GM21528 (cell line): ENCODE results near the gene MFSD6L.

ENCODE experiments used
- ATAC-seq: cut with Tn5 transposase; IDR thresholded peaks from one replicate; pipeline ENCODE4 v1.9.1; 2021; ENCODE audit warnings: mild to moderate bottlenecking, moderate library complexity; ENCODE audit not compliant: unreplicated experiment, low FRiP score

Gene MFSD6L

GRCh38 chr17:8794636-8795035, 4.5 kb downstream of the MFSD6L start:
- no peak for ATAC-seq

GRCh38 chr17:8793649-8794048, 5.5 kb downstream of the MFSD6L start:
- ATAC-seq = no peak

DNA sequence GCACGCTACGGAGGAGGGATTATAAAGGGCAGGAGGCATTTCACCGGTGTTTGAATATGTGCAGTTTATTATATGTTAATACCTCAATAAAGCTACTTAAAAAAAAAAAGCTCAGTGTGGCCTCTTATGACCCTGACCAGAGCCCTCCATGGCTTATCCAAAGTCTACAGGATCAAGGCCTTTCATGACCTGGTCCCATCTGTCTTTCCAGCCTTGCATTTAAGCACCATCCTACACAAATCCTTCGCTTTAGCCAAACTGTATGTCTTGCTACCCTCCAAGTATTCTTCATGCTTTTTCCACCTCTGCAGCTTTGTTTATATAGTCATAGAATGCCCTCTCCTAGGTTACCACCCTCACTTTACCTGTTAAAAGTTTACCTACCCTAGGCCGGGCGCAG, 6.5 kb downstream of the MFSD6L start:
- no peak for ATAC-seq

DNA sequence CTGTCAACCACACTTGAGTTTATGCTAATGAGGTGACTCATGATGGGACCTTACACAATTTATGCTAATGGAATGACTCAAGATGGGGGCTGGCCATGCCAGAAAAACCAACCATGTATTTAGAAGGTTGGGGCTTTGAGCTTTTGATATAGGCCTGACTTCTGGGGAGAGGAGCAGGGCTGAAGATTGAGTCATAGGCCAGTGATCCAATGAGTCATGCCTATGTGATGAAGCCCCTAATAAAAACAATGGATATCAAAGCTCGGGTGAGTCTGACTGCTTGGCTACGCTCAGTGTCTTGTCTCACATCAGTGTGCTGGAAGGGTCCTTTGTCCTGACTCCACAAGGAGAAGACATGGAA, 7.3 kb downstream of the MFSD6L start:
- ATAC-seq = no peak

DNA sequence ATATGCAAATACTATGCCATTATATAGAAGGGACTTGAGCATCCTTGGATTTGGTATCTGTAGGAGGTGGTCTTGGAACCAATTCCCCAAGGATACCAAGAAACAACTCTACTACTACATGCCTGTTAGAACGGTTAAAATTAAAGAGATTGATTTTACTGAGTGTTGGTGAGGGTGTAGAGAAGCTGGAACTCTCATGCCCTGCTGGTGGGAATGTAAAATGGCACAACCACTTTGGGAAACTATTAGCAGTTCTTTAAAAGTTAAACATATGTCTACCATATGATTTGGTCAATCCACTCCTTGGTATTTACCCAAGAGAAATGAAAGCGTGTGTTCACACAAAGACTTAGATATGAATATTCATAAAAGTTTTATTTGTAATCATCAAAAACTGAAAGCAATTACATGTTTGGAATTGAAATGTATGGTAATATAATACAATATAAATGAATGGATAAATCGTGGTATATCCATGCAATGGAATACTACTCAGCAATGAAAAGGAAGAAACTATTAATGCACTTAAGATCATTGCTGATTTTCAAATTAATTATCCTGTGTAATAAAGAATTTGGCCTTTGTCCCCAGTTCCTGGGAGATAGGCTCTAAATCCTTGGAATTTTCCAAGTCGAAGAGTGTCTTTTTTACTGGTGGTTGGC, 7.8 kb downstream of the MFSD6L start:
- ATAC-seq = no peak

DNA sequence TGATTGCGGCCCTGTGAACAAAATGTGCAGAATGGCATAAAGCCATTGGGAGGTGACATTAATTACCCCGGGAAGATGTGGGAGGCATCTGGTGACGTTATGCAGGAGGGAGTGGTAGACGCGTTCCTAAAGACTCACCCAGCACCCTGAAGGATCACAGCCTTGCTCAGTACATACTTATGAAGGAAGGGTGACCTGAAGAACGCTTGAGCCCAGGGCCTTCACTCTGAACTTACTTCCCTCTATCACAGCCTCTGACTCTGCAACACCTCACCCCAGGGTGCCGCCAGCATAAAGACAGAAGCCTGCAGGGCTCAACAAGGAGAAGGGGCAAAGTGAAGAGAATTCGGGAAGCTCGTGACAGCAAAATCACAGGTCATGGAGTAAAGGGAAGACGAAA, 9.4 kb downstream of the MFSD6L start:
- ATAC-seq = no peak

GRCh38 chr17:8788998-8789397, 10.2 kb downstream of the MFSD6L start:
- no peak for ATAC-seq

- ATAC-seq = no peak
Observed at GRCh38 chr17:8785547-8786413, 13.4 kb downstream of the MFSD6L start.

GRCh38 chr17:8782176-8782575, 17.0 kb downstream of the MFSD6L start:
- ATAC-seq = no peak

GRCh38 chr17:8781776-8782175, 17.4 kb downstream of the MFSD6L start:
- ATAC-seq = no peak

- no peak for ATAC-seq
Observed at GRCh38 chr17:8776881-8777280, 22.3 kb downstream of the MFSD6L start.

- ATAC-seq = no peak
Observed at GRCh38 chr17:8776248-8776647, 22.9 kb downstream of the MFSD6L start.

- no peak for ATAC-seq
Observed at GRCh38 chr17:8766731-8767130, 32.4 kb downstream of the MFSD6L start.

DNA sequence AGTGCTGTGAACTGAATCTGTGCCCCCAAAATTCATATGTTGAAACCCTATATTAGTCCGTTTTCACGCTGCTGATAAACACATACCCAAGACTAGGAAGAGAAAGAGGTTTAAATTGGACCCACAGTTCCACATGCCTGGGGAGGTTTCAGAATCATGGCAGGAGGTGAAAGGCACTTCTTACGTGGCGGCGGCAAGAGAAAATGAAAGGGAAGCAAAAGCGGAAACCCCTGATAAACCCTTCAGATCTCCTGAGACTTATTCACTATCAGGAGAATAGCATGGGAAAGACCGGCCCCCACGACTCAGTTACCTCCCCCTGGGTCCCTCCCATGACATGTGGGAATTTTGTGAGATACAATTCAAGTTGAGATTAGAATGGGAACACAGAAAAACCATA, 37.2 kb downstream of the MFSD6L start:
- no peak for ATAC-seq

DNA sequence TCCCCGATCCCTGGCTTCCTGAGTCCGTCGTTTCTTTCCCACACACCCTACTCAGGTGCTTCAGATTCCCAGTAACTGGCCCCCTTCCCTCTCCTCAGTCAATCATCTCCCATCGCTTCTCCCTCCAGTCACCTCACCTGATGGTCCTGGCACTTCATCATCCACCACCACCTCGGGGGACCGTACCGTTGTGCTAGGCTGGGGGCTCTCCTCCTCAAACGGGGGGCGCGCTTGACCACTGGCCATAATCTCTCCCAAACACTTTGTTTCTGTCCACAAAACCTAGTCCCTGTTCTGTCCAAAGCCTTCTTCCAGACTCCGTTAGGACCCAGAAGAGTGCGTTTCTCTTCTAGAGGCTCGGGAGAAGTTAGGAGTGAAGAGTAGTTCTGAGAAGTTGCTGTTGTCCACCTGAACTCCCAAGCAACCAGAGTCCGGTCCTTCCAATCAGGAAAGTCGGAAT, 41.0 kb downstream of the MFSD6L start, which contains the start of gene SPDYE4:
Gene SPDYE4 (minus strand): TSS at position 410 of the 460 bp plus-strand sequence. CDS start 164 bp downstream, at position 246.
- no peak for ATAC-seq

- ATAC-seq = no peak
Observed at GRCh38 chr17:8757189-8757588, 42.0 kb downstream of the MFSD6L start.

GRCh38 chr17:8755590-8756255, 43.4 kb downstream of the MFSD6L start:
- no peak for ATAC-seq

- no peak for ATAC-seq
Observed at GRCh38 chr17:8754890-8755289, 44.3 kb downstream of the MFSD6L start.

DNA sequence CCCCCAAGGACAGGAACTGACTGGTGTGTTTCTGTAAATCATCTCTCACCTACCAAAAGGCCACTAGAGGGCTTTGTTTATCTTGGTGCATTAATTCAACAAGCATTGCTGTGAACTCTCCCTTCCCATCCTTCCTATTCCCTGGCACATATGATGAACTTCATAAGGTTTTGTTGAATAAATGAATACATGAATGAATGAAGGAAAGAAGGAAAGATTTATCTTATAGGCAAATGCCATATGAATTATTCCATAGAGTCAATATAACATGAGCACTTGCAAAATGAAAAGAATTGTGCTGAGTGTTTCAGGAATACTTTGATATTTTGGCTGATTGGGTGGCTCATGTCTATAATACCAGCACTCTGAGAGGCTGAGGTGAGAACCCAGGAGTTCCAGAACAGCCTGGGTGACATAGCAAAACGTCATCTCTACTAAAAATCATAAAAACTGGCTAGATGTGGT, 45.2 kb downstream of the MFSD6L start:
- no peak for ATAC-seq

DNA sequence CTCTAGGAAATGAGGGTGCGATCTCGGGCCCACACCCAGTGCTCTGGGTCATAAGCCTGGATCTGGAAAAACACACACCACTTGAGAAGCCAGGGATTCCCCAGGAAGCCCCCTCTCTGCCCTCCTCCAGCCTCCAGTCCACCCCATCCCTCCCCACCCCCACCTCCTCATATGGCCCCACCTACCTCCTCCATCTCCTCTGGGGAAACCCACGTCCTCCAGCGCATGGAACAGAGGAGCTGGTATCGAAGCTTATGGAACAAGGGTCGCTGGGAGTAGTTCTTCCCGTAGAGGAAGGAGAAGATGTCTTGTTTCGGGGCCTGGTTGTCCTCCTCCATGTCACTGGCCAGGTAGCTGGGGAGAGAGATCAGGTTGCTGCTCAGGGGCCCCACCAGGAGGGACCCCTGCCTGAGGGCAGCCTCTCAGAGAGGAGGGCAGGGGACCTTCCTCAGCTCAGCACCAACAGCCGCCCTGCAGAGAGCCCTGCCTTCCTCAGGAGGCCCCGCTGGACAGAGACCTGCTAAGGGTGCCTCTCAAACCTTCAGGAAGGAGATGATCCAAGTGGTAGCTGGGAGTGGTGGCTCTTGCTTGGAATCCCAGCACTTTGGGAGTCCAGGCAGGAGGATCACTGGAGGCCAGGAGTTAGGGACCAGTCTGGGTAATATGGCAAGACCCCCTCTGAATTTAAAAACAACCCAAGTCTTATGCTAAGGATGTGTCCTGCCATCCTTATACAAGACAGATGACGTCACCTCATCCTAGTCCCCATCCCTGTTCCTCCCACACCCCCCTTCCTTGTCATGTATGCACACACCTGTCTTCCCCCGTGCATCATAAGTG, 45.8 kb downstream of the MFSD6L start:
- ATAC-seq = no peak
